Measurements from ENCODE around the gene RRM2.

DNA sequence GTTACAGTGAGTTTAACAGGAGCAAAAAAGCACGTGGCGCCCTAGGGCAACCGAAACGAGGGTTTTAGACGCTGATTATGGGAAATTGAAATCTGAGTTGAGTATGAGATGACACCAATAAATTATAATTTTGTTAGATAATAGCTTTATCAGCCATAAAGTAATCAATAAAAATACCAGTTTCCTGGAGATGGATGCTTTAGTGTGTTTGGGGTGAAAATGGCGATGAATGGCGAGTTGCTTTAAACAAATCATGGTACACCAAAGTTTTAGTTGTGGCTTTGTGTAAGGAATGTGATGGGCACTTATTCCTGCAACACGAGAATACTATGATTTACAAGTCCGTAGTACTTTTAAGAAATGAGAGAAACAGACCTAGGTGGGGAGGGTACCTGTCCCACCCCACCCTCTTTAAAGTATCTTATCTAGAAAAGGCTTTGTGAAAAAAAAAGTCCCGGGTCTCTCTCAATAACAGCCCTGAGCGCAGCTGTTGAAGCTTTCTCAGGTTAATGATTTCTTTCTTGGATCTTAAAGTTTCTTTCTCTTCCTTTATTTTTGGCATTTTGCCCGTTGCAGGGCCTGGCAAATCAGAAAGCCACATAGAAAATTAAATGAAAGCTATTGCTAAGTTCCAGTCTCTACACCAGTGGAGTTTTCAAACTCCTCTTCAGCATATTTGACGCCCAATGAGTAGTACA lies 1.5 kb upstream of the RRM2 start:
- no peak for TF ChIP-seq RCOR1 (IDR thresholded peaks at IDR 0.05; ENCODE audit: insufficient replicate concordance, low read length)
- TF ChIP-seq, protein P1, sequence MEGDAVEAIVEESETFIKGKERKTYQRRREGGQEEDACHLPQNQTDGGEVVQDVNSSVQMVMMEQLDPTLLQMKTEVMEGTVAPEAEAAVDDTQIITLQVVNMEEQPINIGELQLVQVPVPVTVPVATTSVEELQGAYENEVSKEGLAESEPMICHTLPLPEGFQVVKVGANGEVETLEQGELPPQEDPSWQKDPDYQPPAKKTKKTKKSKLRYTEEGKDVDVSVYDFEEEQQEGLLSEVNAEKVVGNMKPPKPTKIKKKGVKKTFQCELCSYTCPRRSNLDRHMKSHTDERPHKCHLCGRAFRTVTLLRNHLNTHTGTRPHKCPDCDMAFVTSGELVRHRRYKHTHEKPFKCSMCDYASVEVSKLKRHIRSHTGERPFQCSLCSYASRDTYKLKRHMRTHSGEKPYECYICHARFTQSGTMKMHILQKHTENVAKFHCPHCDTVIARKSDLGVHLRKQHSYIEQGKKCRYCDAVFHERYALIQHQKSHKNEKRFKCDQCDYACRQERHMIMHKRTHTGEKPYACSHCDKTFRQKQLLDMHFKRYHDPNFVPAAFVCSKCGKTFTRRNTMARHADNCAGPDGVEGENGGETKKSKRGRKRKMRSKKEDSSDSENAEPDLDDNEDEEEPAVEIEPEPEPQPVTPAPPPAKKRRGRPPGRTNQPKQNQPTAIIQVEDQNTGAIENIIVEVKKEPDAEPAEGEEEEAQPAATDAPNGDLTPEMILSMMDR (conservative IDR thresholded peaks at IDR 0.05; ENCODE audit: low read depth, low read length): no peak
- TF ChIP-seq CEBPB (IDR thresholded peaks at IDR 0.05; ENCODE audit: low read depth, low read length): no peak
- TF ChIP-seq POLR2A (IDR thresholded peaks at IDR 0.05; ENCODE audit: low read depth, low read length): no peak
- TF ChIP-seq, protein P2, sequence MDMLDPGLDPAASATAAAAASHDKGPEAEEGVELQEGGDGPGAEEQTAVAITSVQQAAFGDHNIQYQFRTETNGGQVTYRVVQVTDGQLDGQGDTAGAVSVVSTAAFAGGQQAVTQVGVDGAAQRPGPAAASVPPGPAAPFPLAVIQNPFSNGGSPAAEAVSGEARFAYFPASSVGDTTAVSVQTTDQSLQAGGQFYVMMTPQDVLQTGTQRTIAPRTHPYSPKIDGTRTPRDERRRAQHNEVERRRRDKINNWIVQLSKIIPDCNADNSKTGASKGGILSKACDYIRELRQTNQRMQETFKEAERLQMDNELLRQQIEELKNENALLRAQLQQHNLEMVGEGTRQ (IDR thresholded peaks at IDR 0.05; ENCODE audit: low read depth, low read length): peak; percentile 24; the same call in 1 of the 2 replicates
- TF ChIP-seq RFX5 (IDR thresholded peaks at IDR 0.05; ENCODE audit: low read depth, low read length): no peak
- TF ChIP-seq CHD1 (IDR thresholded peaks at IDR 0.05; ENCODE audit: low read depth, low read length): no peak
- peak; percentile 10; the same call in 1 of the 2 replicates for TF ChIP-seq MXI1 (IDR thresholded peaks at IDR 0.05; ENCODE audit: borderline replicate concordance, low read depth, low read length)
- no peak for TF ChIP-seq SMC3 (IDR thresholded peaks at IDR 0.05; ENCODE audit: low read depth, low read length)
- TF ChIP-seq RAD21 (IDR thresholded peaks at IDR 0.05; ENCODE audit: low read length): no peak
- no peak for TF ChIP-seq NFE2L2 (IDR thresholded peaks at IDR 0.05; ENCODE audit: low read depth, low read length)
